Smooth muscle cell (in vitro differentiated cells): ENCODE data around the gene GPR78. TPM values are rescaled to one million over a fixed set of nuclear protein-coding genes. Genes with fewer than 3 reads are reported as not detected.

Experiments used
- DNase-seq: peaks from one replicate; lab custom pipeline; 2025; ENCODE audit not compliant: unreplicated experiment; lab: John Stamatoyannopoulos, UW
- H2AFZ ChIP-seq: fragments of 200-600 bp; sonication (generic); 2 replicates; pipeline ENCODE4 v1.6.0; 2016; ENCODE audit warnings: antibody characterized with exemption, low read depth, mild to moderate bottlenecking
- H3F3A ChIP-seq: fragments of 200-600 bp; sonication (generic); 2 replicates; pipeline ENCODE4 v1.6.0; 2017; ENCODE audit warnings: antibody characterized with exemption, low read depth
- H3K27ac ChIP-seq: fragments of 200-600 bp; sonication (generic); 2 replicates; pipeline ENCODE4 v1.5.1; 2016; ENCODE audit warnings: low read depth, mild to moderate bottlenecking
- H3K27me3 ChIP-seq: fragments of 200-600 bp; sonication (generic); 2 replicates; pipeline ENCODE4 v1.6.1; 2016; ENCODE audit warnings: low read depth, mild to moderate bottlenecking
- H3K36me3 ChIP-seq: fragments of 200-600 bp; sonication (generic); 2 replicates; pipeline ENCODE4 v1.5.1; 2016; ENCODE audit warnings: low read depth
- H3K4me1 ChIP-seq: fragments of 200-600 bp; sonication (generic); 2 replicates; pipeline ENCODE4 v1.5.1; 2016; ENCODE audit warnings: low read depth
- H3K4me2 ChIP-seq: fragments of 200-600 bp; sonication (generic); 2 replicates; pipeline ENCODE4 v1.6.0; 2016; ENCODE audit warnings: mild to moderate bottlenecking
- H3K4me3 ChIP-seq: fragments of 200-600 bp; sonication (generic); 2 replicates; pipeline ENCODE4 v1.5.1; 2016; ENCODE audit warnings: mild to moderate bottlenecking
- H3K79me2 ChIP-seq: fragments of 200-600 bp; sonication (generic); 2 replicates; pipeline ENCODE4 v1.6.0; 2016; ENCODE audit warnings: low read depth, mild to moderate bottlenecking
- H3K9ac ChIP-seq: fragments of 200-600 bp; sonication (generic); 2 replicates; pipeline ENCODE4 v1.6.0; 2016; ENCODE audit warnings: low read depth
- H3K9me3 ChIP-seq: fragments of 200-600 bp; sonication (generic); replicated peaks from 2 replicates; pipeline ENCODE4 v1.5.1; 2016; ENCODE audit warnings: low read depth
- H4K20me1 ChIP-seq: fragments of 200-600 bp; sonication (generic); 2 replicates; pipeline ENCODE4 v1.6.0; 2016; ENCODE audit warnings: low read depth
- WGBS: methylation state at CpG from one replicate; pipeline ENCODE4 v1.1.7; 2016; ENCODE audit warnings: low lambda C conversion rate; 5-methylcytosine and 5-hydroxymethylcytosine counted together
- polyA plus RNA-seq: library from polyadenylated mRNA; unstranded; fragments of >200 nt; fragmentation: Nextera tagmentation; extraction: Ambion mirVana; gene quantifications from 2 replicates; pipeline ENCODE4 v1.2.1, GENCODE V29; 2016
- total RNA-seq: library from RNA; depleted of rRNA; stranded (reverse); fragments of >200 nt; gene quantifications from 2 replicates; pipeline ENCODE4 v1.2.3, GENCODE V29; 2014
- TF ChIP-seq, protein P1 (sequence below): fragments of 200-600 bp; sonication (generic); IDR thresholded peaks from 2 replicates; pipeline ENCODE4 v1.5.1; 2017; ENCODE audit warnings: borderline replicate concordance, mild to moderate bottlenecking, antibody characterized with exemption; ENCODE audit not compliant: insufficient read depth, poor library complexity, severe bottlenecking

Gene GPR78
- total and polyA plus RNA-seq, 2 experiments from 2014 or later: 0.05 TPM; not detected in 1

DNA sequence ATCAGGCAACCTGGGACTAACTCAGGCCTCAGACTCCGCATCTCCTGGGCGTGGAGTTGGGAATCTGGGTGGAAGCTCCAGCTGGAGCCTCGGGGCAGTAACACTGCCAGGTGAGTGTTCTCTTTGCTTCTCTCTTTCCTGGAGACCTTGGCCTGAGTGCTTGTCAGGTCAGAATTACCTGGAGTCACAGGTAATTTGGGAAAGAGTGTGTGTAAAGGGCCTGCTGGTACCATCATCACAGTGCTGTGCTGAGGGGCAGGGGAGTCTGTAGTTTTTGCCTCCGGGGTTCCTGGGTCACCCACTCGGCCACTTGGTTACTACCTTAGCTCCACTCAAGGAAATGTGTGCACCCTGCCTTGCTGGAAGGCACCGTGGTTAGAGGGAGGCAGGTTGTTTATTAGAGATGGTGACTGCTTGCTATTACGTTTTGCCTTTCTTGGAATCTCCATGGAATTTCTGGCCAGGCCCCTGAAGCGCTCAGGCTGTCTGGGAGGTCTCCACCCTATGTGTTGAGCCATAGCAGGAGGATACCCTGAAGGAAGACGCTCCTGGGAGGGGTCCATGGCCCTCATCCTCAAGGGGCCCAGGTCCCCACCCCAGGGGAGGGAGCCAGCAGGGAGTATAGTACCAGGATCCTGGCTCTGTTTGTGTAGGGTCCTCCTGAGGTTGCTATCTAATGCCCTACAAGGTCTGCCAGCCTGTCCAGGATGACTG, 2.9 kb downstream of the GPR78 start:
- Histone ChIP-seq H2AFZ (no peak overlapping the region), H3K79me2 (no peaks in the 10 kb centered on the region), H3K4me2 (no peak overlapping the region), H3K4me1 (peaks cover 7% of the 10 kb centered on the region), H3K27me3 (peaks cover 60% of the 10 kb centered on the region), H3K27ac (no peak overlapping the region), H3K9me3 (no peaks in the 10 kb centered on the region), H3F3A (no peaks in the 10 kb centered on the region), H3K4me3 (no peak overlapping the region), H3K36me3 (no peaks in the 10 kb centered on the region), H4K20me1 (no peaks in the 10 kb centered on the region), H3K9ac (no peak overlapping the region)
- DNase-seq: no peak
- TF ChIP-seq, protein P1, sequence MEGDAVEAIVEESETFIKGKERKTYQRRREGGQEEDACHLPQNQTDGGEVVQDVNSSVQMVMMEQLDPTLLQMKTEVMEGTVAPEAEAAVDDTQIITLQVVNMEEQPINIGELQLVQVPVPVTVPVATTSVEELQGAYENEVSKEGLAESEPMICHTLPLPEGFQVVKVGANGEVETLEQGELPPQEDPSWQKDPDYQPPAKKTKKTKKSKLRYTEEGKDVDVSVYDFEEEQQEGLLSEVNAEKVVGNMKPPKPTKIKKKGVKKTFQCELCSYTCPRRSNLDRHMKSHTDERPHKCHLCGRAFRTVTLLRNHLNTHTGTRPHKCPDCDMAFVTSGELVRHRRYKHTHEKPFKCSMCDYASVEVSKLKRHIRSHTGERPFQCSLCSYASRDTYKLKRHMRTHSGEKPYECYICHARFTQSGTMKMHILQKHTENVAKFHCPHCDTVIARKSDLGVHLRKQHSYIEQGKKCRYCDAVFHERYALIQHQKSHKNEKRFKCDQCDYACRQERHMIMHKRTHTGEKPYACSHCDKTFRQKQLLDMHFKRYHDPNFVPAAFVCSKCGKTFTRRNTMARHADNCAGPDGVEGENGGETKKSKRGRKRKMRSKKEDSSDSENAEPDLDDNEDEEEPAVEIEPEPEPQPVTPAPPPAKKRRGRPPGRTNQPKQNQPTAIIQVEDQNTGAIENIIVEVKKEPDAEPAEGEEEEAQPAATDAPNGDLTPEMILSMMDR: no peak
- 71% methylated on average over 9 of the region's 9 CpGs for WGBS

DNA sequence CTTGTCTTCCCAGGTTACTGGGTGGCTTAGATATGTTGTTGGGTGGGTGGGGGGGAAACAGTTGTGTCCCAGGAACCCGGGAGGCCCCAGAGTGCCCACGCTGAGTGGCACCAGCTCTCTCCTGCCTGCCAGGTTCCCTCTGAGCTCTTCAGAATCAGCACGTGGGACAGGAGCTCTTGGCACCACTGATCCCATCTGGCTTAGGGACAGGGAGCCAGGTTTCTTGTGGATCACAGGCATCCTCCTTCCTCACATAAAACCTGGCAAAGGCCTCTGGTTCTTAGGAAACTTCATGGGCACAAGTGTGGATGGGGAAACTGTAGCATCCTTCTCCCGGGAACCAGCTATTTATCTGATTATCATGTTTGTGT, 3.4 kb downstream of the GPR78 start:
- Histone ChIP-seq H3K79me2 (no peaks in the 10 kb centered on the region), H3K9ac (no peak overlapping the region), H3K4me3 (no peak overlapping the region), H3K4me1 (peaks cover 7% of the 10 kb centered on the region), H3K27ac (no peak overlapping the region), H3K36me3 (no peaks in the 10 kb centered on the region), H3F3A (no peaks in the 10 kb centered on the region), H4K20me1 (no peaks in the 10 kb centered on the region), H3K9me3 (no peaks in the 10 kb centered on the region), H3K27me3 (peaks cover 57% of the 10 kb centered on the region), H3K4me2 (no peak overlapping the region), H2AFZ (no peak overlapping the region)
- TF ChIP-seq, protein P1: no peak
- no peak for DNase-seq
- 89% methylated on average over 4 of the region's 4 CpGs for WGBS

DNA sequence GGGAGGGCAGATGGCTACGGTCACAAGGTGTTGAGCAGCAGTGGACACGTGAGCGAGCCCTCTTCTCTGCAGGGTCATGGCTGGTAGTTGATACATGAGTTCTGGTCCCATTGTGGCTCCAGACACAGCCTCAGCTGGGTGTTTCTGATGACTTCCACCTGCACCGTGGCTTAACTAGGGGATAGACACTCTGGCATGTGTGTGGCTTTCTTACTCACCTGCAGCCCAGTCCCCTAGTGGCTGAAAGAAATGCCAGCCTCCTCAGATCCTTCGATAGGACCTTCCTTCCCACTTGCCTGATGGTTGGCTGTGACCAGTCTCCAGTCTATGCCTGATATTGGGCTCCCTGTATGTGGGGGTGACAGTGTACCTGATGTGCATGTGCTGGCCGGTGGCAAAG, 5.0 kb downstream of the GPR78 start:
- Histone ChIP-seq H2AFZ (no peak overlapping the region), H3K79me2 (no peaks in the 10 kb centered on the region), H4K20me1 (no peaks in the 10 kb centered on the region), H3F3A (no peaks in the 10 kb centered on the region), H3K36me3 (no peaks in the 10 kb centered on the region), H3K9me3 (no peaks in the 10 kb centered on the region), H3K27me3 (peaks cover 44% of the 10 kb centered on the region), H3K4me2 (no peak overlapping the region), H3K4me1 (peaks cover 7% of the 10 kb centered on the region), H3K4me3 (no peak overlapping the region), H3K9ac (no peak overlapping the region), H3K27ac (no peak overlapping the region)
- no peak for DNase-seq
- 74% methylated on average over 6 of the region's 6 CpGs for WGBS
- TF ChIP-seq, protein P1: no peak

DNA sequence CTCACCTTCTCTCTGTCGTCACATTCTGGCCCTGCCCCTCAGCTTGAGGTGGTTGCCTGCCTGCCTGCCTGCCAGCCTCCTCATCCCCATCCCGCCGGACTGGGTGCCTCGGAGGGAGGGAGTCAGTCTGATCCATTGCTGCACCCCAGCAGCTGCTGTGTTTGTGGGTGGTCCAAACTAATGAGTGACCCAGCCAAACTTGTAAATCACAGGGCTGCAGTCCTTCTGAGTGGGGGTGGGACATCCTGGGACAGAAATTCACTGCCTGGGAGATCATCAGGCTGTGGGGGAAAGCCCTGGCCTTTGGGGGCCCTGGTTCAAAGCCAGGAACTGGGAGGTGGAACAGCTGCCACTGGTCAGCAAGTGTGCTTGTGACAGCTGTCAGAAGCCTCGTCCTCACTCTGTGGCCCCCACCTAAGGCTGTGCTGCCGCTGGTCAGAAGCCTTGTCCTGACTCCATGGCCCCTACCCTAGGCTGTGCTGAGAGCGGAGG, 5.6 kb downstream of the GPR78 start:
- Histone ChIP-seq H3K9me3 (no peaks in the 10 kb centered on the region), H2AFZ (no peak overlapping the region), H3K27ac (no peak overlapping the region), H3K4me3 (no peak overlapping the region), H3K4me1 (peaks cover 3% of the 10 kb centered on the region), H3K9ac (no peak overlapping the region), H3K36me3 (no peaks in the 10 kb centered on the region), H4K20me1 (no peaks in the 10 kb centered on the region), H3K79me2 (no peaks in the 10 kb centered on the region), H3K27me3 (peaks cover 39% of the 10 kb centered on the region), H3F3A (no peaks in the 10 kb centered on the region), H3K4me2 (no peak overlapping the region)
- TF ChIP-seq, protein P1: no peak
- DNase-seq: no peak
- 79% methylated on average over 7 of the region's 7 CpGs for WGBS
